BJ (cell line): ENCODE data around the gene NAA38. TPM values are rescaled to one million over a fixed set of nuclear protein-coding genes. Genes with fewer than 3 reads are reported as not detected.

Source experiments
- CTCF ChIA-PET: fragments of 350-600 bp; formaldehyde crosslinking; extraction: SDS; loops from one replicate; lab custom pipeline; 2021; ENCODE audit warnings: antibody characterized with exemption, inconsistent platforms; lab: Yijun Ruan, JAX
- POLR2A ChIA-PET: fragments of 300-600 bp; sonication (Branson Sonifier 250); formaldehyde crosslinking; extraction: SDS; loops from one replicate; lab custom pipeline; 2021; ENCODE audit warnings: antibody characterized with exemption; lab: Charles Lee
- DNase-seq: peaks from one replicate; pipeline ENCODE4 v3.0.0-alpha.2; 2011; ENCODE audit warnings: low read depth
- H3K27me3 ChIP-seq: 2 replicates; pipeline ENCODE4 v1.6.0; 2011; ENCODE audit warnings: low read length; ENCODE audit not compliant: control insufficient read depth, insufficient read depth
- H3K36me3 ChIP-seq: 2 replicates; pipeline ENCODE4 v1.5.1; 2011; ENCODE audit warnings: low read length; ENCODE audit not compliant: control insufficient read depth, insufficient read depth
- H3K4me3 ChIP-seq: 2 replicates; pipeline ENCODE4 v1.5.1; 2011; ENCODE audit warnings: low read depth, mild to moderate bottlenecking, control low read depth, low read length
- polyA plus RNA-seq: library from polyadenylated mRNA; depleted of rRNA; stranded (reverse); fragments of >200 nt; gene quantifications from 2 replicates; pipeline ENCODE4 v1.2.3, GENCODE V29; 2011
- TF ChIP-seq, protein P1 (sequence below): IDR thresholded peaks from 2 replicates; pipeline ENCODE4 v1.5.1; 2011; ENCODE audit warnings: low read depth, mild to moderate bottlenecking, control low read depth, inconsistent platforms, low read length, moderate library complexity; ENCODE audit not compliant: insufficient read depth

The NAA38 gene
- polyA plus RNA-seq, 1 experiment, result 82.7 TPM

DNA sequence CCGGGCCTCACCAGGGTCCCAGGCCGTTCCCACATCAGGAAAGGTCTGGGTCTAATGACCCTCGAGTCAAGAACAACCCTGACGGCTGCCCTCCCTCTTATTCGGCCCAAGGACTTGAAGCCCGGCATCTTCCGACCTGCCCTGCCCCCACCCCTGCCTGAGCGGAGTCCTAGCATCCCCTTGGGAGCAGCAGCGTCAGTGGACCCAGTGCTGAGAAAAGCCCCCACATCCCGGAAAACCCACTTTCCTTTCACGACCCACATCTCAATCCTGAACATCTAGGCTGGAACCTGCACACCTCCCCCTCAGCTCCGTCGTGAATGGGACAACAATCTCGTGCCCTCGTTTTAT, 1.7 kb downstream of the NAA38 start:
- Histone ChIP-seq H3K27me3 (no peaks in the 10 kb centered on the region), H3K4me3 (no peak overlapping the region; the same call in 1 of the 2 replicates), H3K36me3 (peaks cover 25% of the 10 kb centered on the region)
- CTCF ChIA-PET, result interaction anchor here (0.7 to 3.0 kb wide), 5 partner anchors 18 to 201 kb away, joined by 3 to 23 read pairs (median 12); no protein-coding TSS in a partner anchor
- POLR2A ChIA-PET, result interaction anchor here (0.6 kb wide), 2 partner anchors 11 to 13 kb away, joined by 3 to 7 read pairs; no protein-coding TSS in a partner anchor
- TF ChIP-seq, protein P1, sequence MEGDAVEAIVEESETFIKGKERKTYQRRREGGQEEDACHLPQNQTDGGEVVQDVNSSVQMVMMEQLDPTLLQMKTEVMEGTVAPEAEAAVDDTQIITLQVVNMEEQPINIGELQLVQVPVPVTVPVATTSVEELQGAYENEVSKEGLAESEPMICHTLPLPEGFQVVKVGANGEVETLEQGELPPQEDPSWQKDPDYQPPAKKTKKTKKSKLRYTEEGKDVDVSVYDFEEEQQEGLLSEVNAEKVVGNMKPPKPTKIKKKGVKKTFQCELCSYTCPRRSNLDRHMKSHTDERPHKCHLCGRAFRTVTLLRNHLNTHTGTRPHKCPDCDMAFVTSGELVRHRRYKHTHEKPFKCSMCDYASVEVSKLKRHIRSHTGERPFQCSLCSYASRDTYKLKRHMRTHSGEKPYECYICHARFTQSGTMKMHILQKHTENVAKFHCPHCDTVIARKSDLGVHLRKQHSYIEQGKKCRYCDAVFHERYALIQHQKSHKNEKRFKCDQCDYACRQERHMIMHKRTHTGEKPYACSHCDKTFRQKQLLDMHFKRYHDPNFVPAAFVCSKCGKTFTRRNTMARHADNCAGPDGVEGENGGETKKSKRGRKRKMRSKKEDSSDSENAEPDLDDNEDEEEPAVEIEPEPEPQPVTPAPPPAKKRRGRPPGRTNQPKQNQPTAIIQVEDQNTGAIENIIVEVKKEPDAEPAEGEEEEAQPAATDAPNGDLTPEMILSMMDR, result no peak
- no peak for DNase-seq

DNA sequence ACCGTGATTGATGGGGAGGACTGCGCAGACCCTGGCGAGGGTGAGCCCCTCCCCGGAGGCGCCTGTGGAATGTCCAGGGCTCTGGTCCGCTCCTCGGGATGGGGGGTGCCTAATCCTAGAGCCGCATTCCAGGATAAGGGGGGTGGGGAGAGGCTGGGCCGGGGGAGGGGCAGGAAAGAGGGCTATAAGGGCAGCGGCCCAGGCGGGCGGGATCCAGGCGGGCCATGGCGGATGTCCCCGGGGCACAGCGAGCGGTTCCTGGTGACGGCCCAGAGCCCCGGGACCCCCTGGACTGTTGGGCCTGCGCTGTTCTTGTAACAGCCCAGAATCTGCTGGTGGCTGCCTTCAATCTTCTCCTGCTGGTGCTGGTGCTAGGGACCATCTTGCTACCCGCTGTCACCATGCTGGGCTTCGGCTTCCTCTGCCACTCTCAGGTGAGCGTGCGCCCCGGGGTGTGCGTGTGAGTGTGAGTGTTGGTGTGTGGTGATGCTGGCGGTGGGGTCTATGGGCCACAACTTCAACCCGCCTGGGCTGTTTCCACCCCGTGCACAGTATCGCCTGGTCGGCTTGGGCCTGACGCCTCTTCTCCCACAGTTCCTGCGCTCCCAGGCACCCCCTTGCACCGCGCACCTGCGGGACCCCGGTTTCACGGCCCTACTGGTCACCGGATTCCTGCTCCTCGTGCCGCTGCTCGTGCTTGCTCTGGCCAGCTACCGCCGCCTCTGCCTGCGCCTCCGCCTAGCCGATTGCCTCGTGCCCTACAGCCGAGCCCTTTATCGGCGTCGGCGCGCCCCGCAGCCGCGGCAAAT, 2.3 kb downstream of the NAA38 start, which contains the start of gene TMEM88:
Gene TMEM88 (plus strand): TSS at position 216 of the 809 bp plus-strand sequence. CDS start 9 bp downstream, at position 225.
- Histone ChIP-seq H3K27me3 (no peaks in the 10 kb centered on the region), H3K36me3 (peaks cover 28% of the 10 kb centered on the region), H3K4me3 (no peak within 1 kb of the TSS; the same call in 1 of the 2 replicates)
- TF ChIP-seq, protein P1, result no peak
- no peak for DNase-seq
- CTCF ChIA-PET, result interaction anchor here (0.7 to 3.0 kb wide), 5 partner anchors 18 to 202 kb away, joined by 3 to 23 read pairs (median 12); no protein-coding TSS in a partner anchor
- POLR2A ChIA-PET, result interaction anchor here (0.6 kb wide), 2 partner anchors 10 to 13 kb away, joined by 3 to 7 read pairs; no protein-coding TSS in a partner anchor

DNA sequence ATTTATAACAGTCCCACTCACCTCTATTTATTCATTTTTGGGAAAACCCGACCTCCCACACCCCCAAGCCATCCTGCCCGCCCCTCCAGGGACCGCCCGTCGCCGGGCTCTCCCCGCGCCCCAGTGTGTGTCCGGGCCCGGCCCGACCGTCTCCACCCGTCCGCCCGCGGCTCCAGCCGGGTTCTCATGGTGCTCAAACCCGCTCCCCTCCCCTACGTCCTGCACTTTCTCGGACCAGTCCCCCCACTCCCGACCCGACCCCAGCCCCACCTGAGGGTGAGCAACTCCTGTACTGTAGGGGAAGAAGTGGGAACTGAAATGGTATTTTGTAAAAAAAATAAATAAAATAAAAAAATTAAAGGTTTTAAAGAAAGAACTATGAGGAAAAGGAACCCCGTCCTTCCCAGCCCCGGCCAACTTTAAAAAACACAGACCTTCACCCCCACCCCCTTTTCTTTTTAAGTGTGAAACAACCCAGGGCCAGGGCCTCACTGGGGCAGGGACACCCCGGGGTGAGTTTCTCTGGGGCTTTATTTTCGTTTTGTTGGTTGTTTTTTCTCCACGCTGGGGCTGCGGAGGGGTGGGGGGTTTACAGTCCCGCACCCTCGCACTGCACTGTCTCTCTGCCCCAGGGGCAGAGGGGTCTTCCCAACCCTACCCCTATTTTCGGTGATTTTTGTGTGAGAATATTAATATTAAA, 3.1 kb downstream of the NAA38 start:
- H3K4me3 ChIP-seq, result no peak overlapping the region
- H3K36me3 ChIP-seq, result peaks cover 36% of the 10 kb centered on the region
- no peaks in the 10 kb centered on the region for H3K27me3 ChIP-seq
- ChIA-PET POLR2A (no interaction called here), CTCF (no interaction called here)
- TF ChIP-seq, protein P1, result no peak
- DNase-seq, result no peak

DNA sequence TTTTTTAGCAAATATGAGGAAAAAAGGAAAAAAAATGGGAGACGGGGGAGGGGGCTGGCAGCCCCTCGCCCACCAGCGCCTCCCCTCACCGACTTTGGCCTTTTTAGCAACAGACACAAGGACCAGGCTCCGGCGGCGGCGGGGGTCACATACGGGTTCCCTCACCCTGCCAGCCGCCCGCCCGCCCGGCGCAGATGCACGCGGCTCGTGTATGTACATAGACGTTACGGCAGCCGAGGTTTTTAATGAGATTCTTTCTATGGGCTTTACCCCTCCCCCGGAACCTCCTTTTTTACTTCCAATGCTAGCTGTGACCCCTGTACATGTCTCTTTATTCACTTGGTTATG, 3.7 kb downstream of the NAA38 start:
- H3K27me3 ChIP-seq, result no peaks in the 10 kb centered on the region
- H3K36me3 ChIP-seq, result peaks cover 40% of the 10 kb centered on the region
- CTCF ChIA-PET, result no interaction called here
- H3K4me3 ChIP-seq, result no peak overlapping the region
- POLR2A ChIA-PET, result no interaction called here
- TF ChIP-seq, protein P1, result no peak
- DNase-seq, result no peak

DNA sequence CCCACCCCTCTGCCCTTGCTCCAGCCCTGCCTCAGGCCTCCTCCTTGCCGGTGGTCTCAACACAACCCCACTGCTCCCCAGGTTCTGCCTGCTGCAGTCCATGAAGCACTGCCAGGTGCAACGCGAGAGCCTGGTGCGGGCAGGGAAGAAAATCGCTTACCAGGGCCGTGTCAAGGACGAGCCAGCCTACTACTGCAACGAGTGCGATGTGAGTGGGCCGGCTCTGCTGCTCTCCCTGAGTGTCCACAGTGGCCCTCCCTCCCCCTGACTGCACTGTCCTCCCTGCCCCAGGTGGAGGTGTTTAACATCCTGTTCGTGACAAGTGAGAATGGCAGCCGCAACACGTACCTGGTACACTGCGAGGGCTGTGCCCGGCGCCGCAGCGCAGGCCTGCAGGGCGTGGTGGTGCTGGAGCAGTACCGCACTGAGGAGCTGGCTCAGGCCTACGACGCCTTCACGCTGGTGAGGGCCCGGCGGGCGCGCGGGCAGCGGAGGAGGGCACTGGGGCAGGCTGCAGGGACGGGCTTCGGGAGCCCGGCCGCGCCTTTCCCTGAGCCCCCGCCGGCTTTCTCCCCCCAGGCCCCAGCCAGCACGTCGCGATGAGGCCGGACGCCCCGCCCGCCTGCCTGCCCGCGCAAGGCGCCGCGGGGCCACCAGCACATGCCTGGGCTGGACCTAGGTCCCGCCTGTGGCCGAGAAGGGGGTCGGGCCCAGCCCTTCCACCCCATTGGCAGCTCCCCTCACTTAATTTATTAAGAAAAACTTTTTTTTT, 4.3 kb downstream of the NAA38 start:
- no peak overlapping the region for H3K4me3 ChIP-seq
- no peak for DNase-seq
- peaks cover 41% of the 10 kb centered on the region for H3K36me3 ChIP-seq
- ChIA-PET CTCF (no interaction called here), POLR2A (no interaction called here)
- no peaks in the 10 kb centered on the region for H3K27me3 ChIP-seq
- TF ChIP-seq, protein P1, result no peak
